Stimulated activated effector memory CD8-positive, alpha-beta T cell treated with anti-CD3 and anti-CD28 coated beads, Interleukin-12 subunit alpha, Interleukin-12 subunit beta, amount 100 ng/mL, for 72 hours (primary cell): ENCODE measurements around the gene CHIA.

ENCODE experiments used
- ATAC-seq: fragments of 150-1000 bp; cut with Tn5 transposase; 2 replicates; pipeline ENCODE4 v1.10.0; 2021
- DNase-seq, 2 donors: peaks; one replicate each; pipeline ENCODE4 v3.0.0; 2021 to 2022; ENCODE audit warnings: low spot score in 2 of 2
- H3K27ac Mint-ChIP-seq: one replicate; pipeline ENCODE4 v1.8.0; 2022; ENCODE audit warnings: mild to moderate bottlenecking, mixed read lengths
- H3K36me3 Mint-ChIP-seq: one replicate; pipeline ENCODE4 v1.8.0; 2022; ENCODE audit warnings: mild to moderate bottlenecking, mixed read lengths
- H3K4me1 Mint-ChIP-seq: one replicate; pipeline ENCODE4 v1.8.0; 2022; ENCODE audit warnings: mixed read lengths
- H3K4me3 Mint-ChIP-seq: one replicate; pipeline ENCODE4 v1.8.0; 2022; ENCODE audit warnings: mild to moderate bottlenecking, mixed read lengths
- H3K9me3 Mint-ChIP-seq: one replicate; pipeline ENCODE4 v1.8.0; 2022; ENCODE audit warnings: mixed read lengths

Gene CHIA

DNA sequence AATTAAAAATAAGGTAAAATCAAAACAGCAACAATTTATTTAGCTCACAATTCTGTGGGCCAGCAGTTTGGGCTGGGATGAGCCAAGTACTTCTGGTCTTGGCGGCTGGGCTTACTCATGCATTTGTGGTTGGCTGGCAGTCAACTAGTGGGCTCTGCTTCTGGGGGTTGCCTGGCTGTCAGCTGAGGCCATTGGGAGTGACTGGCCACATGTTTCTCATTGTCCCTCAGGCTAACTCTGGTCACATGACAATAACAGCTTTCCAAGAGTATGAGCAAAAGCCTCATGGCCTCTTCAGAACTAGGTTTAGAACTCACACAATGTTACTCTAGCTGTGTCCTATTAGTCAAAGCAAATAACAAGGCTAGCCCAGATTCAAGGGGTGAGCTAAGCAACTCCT is 15.6 kb upstream of the CHIA start:
- H3K27ac Mint-ChIP-seq, result peak overlapping the region; percentile 0
- DNase-seq (peak in 1 of 2 donors; percentile 66), ATAC-seq (peak; percentile 91)
- H3K36me3 Mint-ChIP-seq, result no peaks in the 10 kb centered on the region
- no peaks in the 10 kb centered on the region for H3K9me3 Mint-ChIP-seq
- H3K4me3 Mint-ChIP-seq, result peak overlapping the region; percentile 18
- H3K4me1 Mint-ChIP-seq, result peaks cover 45% of the 10 kb centered on the region

DNA sequence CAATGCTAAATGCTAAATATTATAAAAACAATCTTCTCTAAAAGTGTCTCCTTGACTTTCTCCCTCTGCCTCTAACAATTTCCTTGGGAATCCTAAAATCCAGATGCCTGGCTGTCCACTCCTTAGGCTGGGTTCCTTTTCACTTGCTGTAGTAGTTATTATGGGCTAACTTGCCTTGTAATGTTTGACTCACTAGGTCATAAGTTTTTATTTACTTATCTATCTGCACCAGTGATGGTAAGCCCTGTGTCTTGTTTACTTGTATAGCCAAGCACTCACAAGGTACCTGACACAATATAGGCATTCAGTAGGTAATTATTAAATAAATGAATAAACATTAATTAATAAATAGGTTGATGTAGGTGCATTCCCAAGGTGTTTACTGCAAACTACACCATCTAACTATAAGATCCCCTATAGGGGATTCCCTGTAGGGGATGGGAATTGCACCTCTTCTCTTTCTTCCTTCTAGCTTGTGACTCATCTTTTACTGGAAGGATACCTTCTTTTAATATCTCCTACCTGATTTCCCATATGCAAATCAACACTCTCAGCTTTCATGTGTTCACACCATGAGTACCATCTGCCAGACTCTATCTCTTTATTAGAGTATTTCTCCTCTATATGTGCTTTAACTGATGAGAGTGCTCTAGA is 14.7 kb upstream of the CHIA start:
- ATAC-seq (no peak), DNase-seq (no peak)
- no peaks in the 10 kb centered on the region for H3K36me3 Mint-ChIP-seq
- H3K4me1 Mint-ChIP-seq, result peaks cover 43% of the 10 kb centered on the region
- H3K27ac Mint-ChIP-seq, result no peak overlapping the region
- no peaks in the 10 kb centered on the region for H3K9me3 Mint-ChIP-seq
- no peak overlapping the region for H3K4me3 Mint-ChIP-seq

DNA sequence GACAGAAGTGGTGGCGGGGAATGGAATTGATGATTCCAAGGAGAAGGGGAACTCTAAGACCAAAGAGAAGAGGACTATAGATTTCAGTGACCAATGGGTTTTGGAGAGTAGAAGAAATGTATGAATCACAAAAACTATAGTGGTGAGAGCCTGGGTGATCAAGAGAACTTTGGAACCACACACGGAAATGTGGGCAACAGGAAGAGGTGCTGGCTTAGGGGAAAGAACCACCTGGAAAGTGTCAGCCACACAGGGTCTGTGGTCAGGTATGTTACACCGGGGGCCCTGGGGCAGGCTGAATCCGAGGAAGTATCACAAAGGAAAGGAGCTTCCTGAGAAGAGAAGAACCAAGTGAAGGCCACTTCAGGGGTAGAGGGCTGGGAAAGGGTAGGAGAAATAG is 11.5 kb upstream of the CHIA start:
- no peaks in the 10 kb centered on the region for H3K9me3 Mint-ChIP-seq
- H3K36me3 Mint-ChIP-seq, result no peaks in the 10 kb centered on the region
- no peak overlapping the region for H3K4me3 Mint-ChIP-seq
- no peak for ATAC-seq
- peaks cover 33% of the 10 kb centered on the region for H3K4me1 Mint-ChIP-seq
- H3K27ac Mint-ChIP-seq, result no peak overlapping the region
- no peak for DNase-seq

DNA sequence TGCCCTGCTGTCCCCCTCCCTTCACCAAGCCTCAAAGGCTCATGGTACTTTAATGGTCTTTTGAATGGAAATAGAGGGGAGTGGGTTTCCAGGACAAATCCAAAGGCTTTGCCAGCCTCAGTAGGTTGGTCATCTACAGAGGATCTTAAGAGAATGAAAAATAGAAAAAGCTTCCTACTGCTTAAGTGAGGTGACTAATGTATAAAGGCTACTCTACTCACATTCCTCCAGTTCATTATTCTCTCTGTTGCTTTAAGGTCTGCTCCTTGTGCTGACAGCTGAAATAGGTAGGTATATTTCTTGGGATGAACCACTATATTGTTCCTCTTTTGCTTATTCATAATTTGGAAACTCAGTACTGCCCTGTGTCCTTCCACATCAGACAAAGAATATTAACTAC is 10.4 kb upstream of the CHIA start:
- no peak for DNase-seq
- no peaks in the 10 kb centered on the region for H3K9me3 Mint-ChIP-seq
- no peak overlapping the region for H3K4me3 Mint-ChIP-seq
- ATAC-seq, result no peak
- H3K36me3 Mint-ChIP-seq, result no peaks in the 10 kb centered on the region
- H3K4me1 Mint-ChIP-seq, result peaks cover 24% of the 10 kb centered on the region
- no peak overlapping the region for H3K27ac Mint-ChIP-seq

- H3K9me3 Mint-ChIP-seq, result no peaks in the 10 kb centered on the region
Measured at GRCh38 chr1:111281411-111281810, 9.2 kb upstream of the CHIA start.

GRCh38 chr1:111283838-111284237 is 6.8 kb upstream of the CHIA start:
- no peak for DNase-seq
- peaks cover 7% of the 10 kb centered on the region for H3K4me1 Mint-ChIP-seq
- no peak overlapping the region for H3K27ac Mint-ChIP-seq
- no peak for ATAC-seq
- H3K9me3 Mint-ChIP-seq, result no peaks in the 10 kb centered on the region
- H3K36me3 Mint-ChIP-seq, result no peaks in the 10 kb centered on the region
- no peak overlapping the region for H3K4me3 Mint-ChIP-seq

More at GRCh38 chr1:111281411-111281810, 9.2 kb upstream of the CHIA start:
- Mint-ChIP-seq H3K4me1 (peaks cover 13% of the 10 kb centered on the region), H3K4me3 (no peak overlapping the region), H3K27ac (no peak overlapping the region), H3K36me3 (no peaks in the 10 kb centered on the region)
- ATAC-seq (no peak), DNase-seq (no peak)

GRCh38 chr1:111285879-111286278 is 4.8 kb upstream of the CHIA start:
- Mint-ChIP-seq H3K4me3 (no peak overlapping the region), H3K4me1 (no peaks in the 10 kb centered on the region), H3K36me3 (no peaks in the 10 kb centered on the region), H3K27ac (no peak overlapping the region), H3K9me3 (no peaks in the 10 kb centered on the region)
- DNase-seq, result no peak
- no peak for ATAC-seq

GRCh38 chr1:111286912-111287311 is 3.7 kb upstream of the CHIA start:
- no peak overlapping the region for H3K27ac Mint-ChIP-seq
- ATAC-seq (no peak), DNase-seq (no peak)
- H3K36me3 Mint-ChIP-seq, result no peaks in the 10 kb centered on the region
- no peaks in the 10 kb centered on the region for H3K4me1 Mint-ChIP-seq
- no peak overlapping the region for H3K4me3 Mint-ChIP-seq
- H3K9me3 Mint-ChIP-seq, result no peaks in the 10 kb centered on the region

- DNase-seq (no peak), ATAC-seq (no peak)
- H3K4me1 Mint-ChIP-seq, result no peaks in the 10 kb centered on the region
- H3K4me3 Mint-ChIP-seq, result no peak overlapping the region
- H3K27ac Mint-ChIP-seq, result no peak overlapping the region
- H3K9me3 Mint-ChIP-seq, result no peaks in the 10 kb centered on the region
- H3K36me3 Mint-ChIP-seq, result no peaks in the 10 kb centered on the region
Measured at GRCh38 chr1:111289371-111289770, 1.3 kb upstream of the CHIA start.

DNA sequence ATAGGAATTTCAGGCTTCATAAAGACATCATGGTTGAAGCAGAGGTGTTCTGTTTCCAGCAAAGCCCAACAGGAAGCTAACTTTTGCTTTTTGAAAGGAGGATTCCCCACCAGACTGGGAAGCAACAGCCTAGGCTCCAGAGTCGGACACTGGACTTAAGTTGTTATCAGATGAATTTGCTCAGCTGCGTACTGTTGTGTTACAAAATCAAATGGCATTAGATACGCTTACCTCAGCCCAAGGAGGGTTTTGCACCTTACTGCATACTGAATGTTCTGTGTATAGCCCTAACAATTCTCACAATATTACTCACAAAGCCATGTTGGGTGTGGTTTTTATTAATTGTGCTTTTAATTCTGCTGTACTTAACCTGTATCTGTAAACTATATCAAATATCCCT is 547 bp upstream of the CHIA start:
- ATAC-seq, result no peak
- no peaks in the 10 kb centered on the region for H3K36me3 Mint-ChIP-seq
- H3K27ac Mint-ChIP-seq, result no peak overlapping the region
- no peak for DNase-seq
- H3K9me3 Mint-ChIP-seq, result no peaks in the 10 kb centered on the region
- H3K4me3 Mint-ChIP-seq, result no peak overlapping the region
- no peaks in the 10 kb centered on the region for H3K4me1 Mint-ChIP-seq

DNA sequence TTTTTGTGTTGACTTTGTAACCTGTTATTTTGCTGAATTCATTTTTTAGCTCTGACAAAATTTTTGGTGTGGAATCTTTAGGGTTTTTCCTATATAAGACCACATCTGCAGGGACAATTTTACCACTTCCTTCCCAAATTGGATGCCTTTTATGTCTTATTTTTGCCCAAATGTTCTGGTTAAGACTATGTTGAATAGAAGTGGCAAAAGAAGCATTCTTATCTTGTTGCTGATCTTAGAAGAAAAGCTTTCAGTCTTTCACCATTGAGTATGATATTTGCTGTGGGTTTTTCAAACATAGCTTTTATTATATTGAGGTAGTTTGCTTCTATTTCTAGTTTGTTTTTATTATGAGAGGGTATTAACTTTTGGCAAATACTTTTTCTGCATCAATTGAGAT is 3.7 kb downstream of the CHIA start:
- H3K4me1 Mint-ChIP-seq, result no peaks in the 10 kb centered on the region

DNA sequence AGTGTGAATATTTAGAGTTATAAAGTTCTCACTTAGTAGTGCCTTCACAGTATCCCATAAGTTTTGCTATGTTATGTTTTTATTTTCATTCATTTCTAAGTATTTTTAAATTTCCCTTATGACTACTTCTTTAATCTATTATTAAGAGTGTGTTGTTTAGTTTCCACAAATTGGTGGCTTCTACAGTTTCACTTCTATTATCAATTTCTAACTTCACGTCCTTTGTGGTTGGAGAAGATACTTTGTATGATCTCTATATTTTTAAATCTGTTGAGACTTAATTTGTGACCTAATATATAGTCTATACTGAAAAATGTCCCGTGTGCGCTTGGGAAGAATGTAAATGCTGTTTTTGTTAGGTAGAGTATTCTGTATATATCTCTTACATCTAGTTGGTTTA is 11.7 kb downstream of the CHIA start:
- Mint-ChIP-seq H3K27ac (no peak overlapping the region), H3K4me3 (no peak overlapping the region), H3K9me3 (peaks cover 12% of the 10 kb centered on the region), H3K36me3 (no peaks in the 10 kb centered on the region), H3K4me1 (no peaks in the 10 kb centered on the region)
- ATAC-seq (no peak), DNase-seq (no peak)

More for the DNA sequence above, 3.7 kb downstream of the CHIA start:
- H3K4me3 Mint-ChIP-seq, result no peak overlapping the region
- H3K36me3 Mint-ChIP-seq, result no peaks in the 10 kb centered on the region
- peaks cover 3% of the 10 kb centered on the region for H3K9me3 Mint-ChIP-seq
- ATAC-seq, result no peak
- H3K27ac Mint-ChIP-seq, result no peak overlapping the region
- no peak for DNase-seq

DNA sequence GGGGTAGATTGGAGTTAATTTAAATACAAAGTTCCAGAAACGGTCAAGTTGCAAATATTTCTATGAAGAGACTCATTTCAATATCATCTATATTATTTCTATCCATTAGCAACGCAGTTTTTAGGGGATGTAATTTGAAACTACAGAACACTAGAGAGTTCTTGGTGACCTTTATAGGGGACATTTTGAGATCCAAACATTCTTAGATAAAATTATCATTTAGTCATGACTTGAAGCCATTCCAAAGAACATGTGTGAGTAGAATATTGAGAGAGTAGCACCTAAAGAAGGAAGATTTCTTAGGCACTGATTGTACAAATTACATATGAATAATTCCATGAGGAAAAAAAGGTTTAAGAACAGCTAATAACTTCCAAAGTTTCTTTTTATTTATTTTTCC is 19.0 kb downstream of the CHIA start:
- Mint-ChIP-seq H3K9me3 (peaks cover 4% of the 10 kb centered on the region), H3K4me3 (no peak overlapping the region), H3K36me3 (no peaks in the 10 kb centered on the region), H3K27ac (no peak overlapping the region), H3K4me1 (no peaks in the 10 kb centered on the region)
- DNase-seq (no peak), ATAC-seq (no peak)

- no peak for ATAC-seq
- Mint-ChIP-seq H3K4me1 (peaks cover 12% of the 10 kb centered on the region), H3K4me3 (no peak overlapping the region), H3K27ac (no peak overlapping the region), H3K36me3 (no peaks in the 10 kb centered on the region), H3K9me3 (no peaks in the 10 kb centered on the region)
- no peak for DNase-seq
Measured at GRCh38 chr1:111318523-111318922, 27.9 kb downstream of the CHIA start.

- ATAC-seq (no peak), DNase-seq (no peak)
- Mint-ChIP-seq H3K27ac (no peak overlapping the region), H3K4me1 (peaks cover 12% of the 10 kb centered on the region), H3K4me3 (no peak overlapping the region), H3K36me3 (no peaks in the 10 kb centered on the region), H3K9me3 (no peaks in the 10 kb centered on the region)
Measured at GRCh38 chr1:111320066-111320879, 29.6 kb downstream of the CHIA start.

- no peaks in the 10 kb centered on the region for H3K36me3 Mint-ChIP-seq
- peaks cover 6% of the 10 kb centered on the region for H3K9me3 Mint-ChIP-seq
- peaks cover 12% of the 10 kb centered on the region for H3K4me1 Mint-ChIP-seq
- ATAC-seq (no peak), DNase-seq (no peak)
- no peak overlapping the region for H3K4me3 Mint-ChIP-seq
- H3K27ac Mint-ChIP-seq, result no peak overlapping the region
Measured at GRCh38 chr1:111323231-111323630, 32.6 kb downstream of the CHIA start.
